PC-3 (cell line): ENCODE measurements around the gene DEPDC1. TPM values are rescaled to one million over a fixed set of nuclear protein-coding genes. Genes with fewer than 3 reads are reported as not detected.

Source experiments
- ATAC-seq: fragments of 200-7000 bp; cut with Tn5 transposase; 2 replicates; pipeline ENCODE4 v1.9.1; 2020; ENCODE audit warnings: mild to moderate bottlenecking, moderate library complexity
- BruUV-seq: library from RNA; stranded (reverse); fragments of 400-500 nt; replicated peaks from 2 replicates; lab custom pipeline; 2021; lab: Mats Ljungman, UMichigan
- CTCF ChIA-PET: fragments of 300-600 bp; sonication (Branson Sonifier 250); formaldehyde crosslinking; loops from one replicate; lab custom pipeline; 2022; ENCODE audit warnings: antibody characterized with exemption; lab: Charles Lee
- POLR2A ChIA-PET: fragments of 300-600 bp; sonication (Branson Sonifier 250); formaldehyde crosslinking; loops from one replicate; lab custom pipeline; 2022; ENCODE audit warnings: antibody characterized with exemption; ENCODE audit not compliant: unreplicated experiment; lab: Charles Lee
- DNase-seq: peaks from one replicate; pipeline ENCODE4 v3.0.0-alpha.2; 2015
- H2AFZ ChIP-seq: fragments of 300-600 bp; sonication (generic); 2 replicates; pipeline ENCODE4 v1.6.0; 2016; ENCODE audit warnings: antibody characterized with exemption, low read length
- H3F3A ChIP-seq: fragments of 300-600 bp; sonication (generic); one replicate; pipeline ENCODE4 v1.6.0; 2017; ENCODE audit warnings: antibody characterized with exemption, low read length, control low read depth, mild to moderate bottlenecking; ENCODE audit not compliant: unreplicated experiment
- H3K27ac ChIP-seq: fragments of 300-600 bp; sonication (generic); 2 replicates; pipeline ENCODE4 v1.5.1; 2016; ENCODE audit warnings: mild to moderate bottlenecking, low read length
- H3K27me3 ChIP-seq: fragments of 300-600 bp; sonication (generic); 2 replicates; pipeline ENCODE4 v1.6.1; 2016; ENCODE audit warnings: low read length, mixed read lengths
- H3K36me3 ChIP-seq: fragments of 300-600 bp; sonication (generic); 2 replicates; pipeline ENCODE4 v1.6.1; 2016; ENCODE audit warnings: low read depth, mixed run types, low read length, mixed read lengths
- H3K4me1 ChIP-seq: fragments of 300-600 bp; sonication (generic); 2 replicates; pipeline ENCODE4 v1.5.1; 2016; ENCODE audit warnings: low read length; ENCODE audit not compliant: insufficient read depth
- H3K4me2 ChIP-seq: fragments of 300-600 bp; sonication (generic); 2 replicates; pipeline ENCODE4 v1.6.0; 2016; ENCODE audit warnings: low read length
- H3K4me3 ChIP-seq: fragments of 300-600 bp; sonication (generic); 2 replicates; pipeline ENCODE4 v1.5.1; 2016; ENCODE audit warnings: mild to moderate bottlenecking, low read length, mixed read lengths
- H3K79me2 ChIP-seq: fragments of 300-600 bp; sonication (generic); 2 replicates; pipeline ENCODE4 v1.6.1; 2017; ENCODE audit warnings: low read length, mixed read lengths
- H3K9ac ChIP-seq: fragments of 300-600 bp; sonication (generic); 2 replicates; pipeline ENCODE4 v1.6.0; 2016; ENCODE audit warnings: mild to moderate bottlenecking, low read length
- H3K9me2 ChIP-seq: fragments of 300-600 bp; sonication (generic); replicated peaks from 2 replicates; pipeline ENCODE4 v1.6.1; 2016; ENCODE audit warnings: mixed run types, low read length, mixed read lengths
- H3K9me3 ChIP-seq: fragments of 300-600 bp; sonication (generic); 2 replicates; pipeline ENCODE4 v1.6.1; 2016; ENCODE audit warnings: low read length, mixed read lengths
- H4K20me1 ChIP-seq: fragments of 300-600 bp; sonication (generic); 2 replicates; pipeline ENCODE4 v1.6.1; 2016; ENCODE audit warnings: low read length, mixed read lengths
- intact Hi-C: fragments of 100-400 bp; cut with micrococcal nuclease; formaldehyde crosslinking; loops from 2 replicates; pipeline ENCODE4 v1.9.0; 2023
- total RNA-seq: library from RNA; depleted of rRNA; stranded (reverse); fragments of >200 nt; gene quantifications from 2 replicates; pipeline ENCODE4 v1.2.3, GENCODE V29; 2014; rRNA removed
- TF ChIP-seq, protein P1 (sequence below): fragments of 300-600 bp; sonication (generic); conservative IDR thresholded peaks from 2 replicates; pipeline ENCODE4 v1.5.1; 2017; ENCODE audit warnings: antibody characterized with exemption, low read depth, mild to moderate bottlenecking, low read length

Gene DEPDC1
- total RNA-seq, 1 experiment from 2014 or later = 21.6 TPM

DNA sequence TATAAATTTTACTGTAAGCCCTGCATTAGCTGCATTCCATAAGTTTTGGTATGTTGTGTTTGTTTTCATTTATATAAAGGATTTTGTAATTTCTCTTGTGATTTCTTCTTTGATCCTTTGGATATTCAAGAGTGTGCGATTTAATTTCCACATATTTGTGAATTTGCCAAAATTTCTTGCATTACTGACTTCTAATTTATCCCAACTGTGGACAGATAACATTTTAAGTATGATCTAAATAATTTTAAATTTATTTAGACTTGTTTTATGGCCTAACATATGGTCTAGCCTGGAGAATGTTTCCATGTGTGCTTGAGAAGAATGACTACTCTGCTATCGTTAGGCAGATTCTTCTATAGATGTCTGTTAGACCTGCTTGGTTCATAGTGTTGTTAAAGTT is 70.3 kb downstream of the DEPDC1 start:
- no peak overlapping the region for H3K4me2 ChIP-seq
- intact Hi-C loops = no loop called here
- BruUV-seq = no TSS peak

More for the DNA sequence above, 70.3 kb downstream of the DEPDC1 start:
- CTCF ChIA-PET = no interaction called here
- Histone ChIP-seq H3K4me3 (no peak overlapping the region), H3K9me2 (no peaks in the 10 kb centered on the region), H3K4me1 (no peaks in the 10 kb centered on the region), H4K20me1 (0 out of 2 replicates have a peak, but pooled peaks cover 7% of the 10 kb centered on the region), H3K79me2 (peaks cover 7% of the 10 kb centered on the region; the same call in 1 of the 2 replicates), H3K36me3 (peaks cover 75% of the 10 kb centered on the region), H3K27me3 (no peaks in the 10 kb centered on the region), H3K9ac (no peak overlapping the region), H3K9me3 (no peaks in the 10 kb centered on the region), H3F3A (peaks cover 3% of the 10 kb centered on the region), H3K27ac (no peak overlapping the region), H2AFZ (no peak overlapping the region)
- TF ChIP-seq, protein P1, sequence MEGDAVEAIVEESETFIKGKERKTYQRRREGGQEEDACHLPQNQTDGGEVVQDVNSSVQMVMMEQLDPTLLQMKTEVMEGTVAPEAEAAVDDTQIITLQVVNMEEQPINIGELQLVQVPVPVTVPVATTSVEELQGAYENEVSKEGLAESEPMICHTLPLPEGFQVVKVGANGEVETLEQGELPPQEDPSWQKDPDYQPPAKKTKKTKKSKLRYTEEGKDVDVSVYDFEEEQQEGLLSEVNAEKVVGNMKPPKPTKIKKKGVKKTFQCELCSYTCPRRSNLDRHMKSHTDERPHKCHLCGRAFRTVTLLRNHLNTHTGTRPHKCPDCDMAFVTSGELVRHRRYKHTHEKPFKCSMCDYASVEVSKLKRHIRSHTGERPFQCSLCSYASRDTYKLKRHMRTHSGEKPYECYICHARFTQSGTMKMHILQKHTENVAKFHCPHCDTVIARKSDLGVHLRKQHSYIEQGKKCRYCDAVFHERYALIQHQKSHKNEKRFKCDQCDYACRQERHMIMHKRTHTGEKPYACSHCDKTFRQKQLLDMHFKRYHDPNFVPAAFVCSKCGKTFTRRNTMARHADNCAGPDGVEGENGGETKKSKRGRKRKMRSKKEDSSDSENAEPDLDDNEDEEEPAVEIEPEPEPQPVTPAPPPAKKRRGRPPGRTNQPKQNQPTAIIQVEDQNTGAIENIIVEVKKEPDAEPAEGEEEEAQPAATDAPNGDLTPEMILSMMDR = no peak
- POLR2A ChIA-PET = no interaction called here
- DNase-seq (no peak), ATAC-seq (no peak)

Other genes starting within 250 kb of the DEPDC1 start
- gene RPE65, start 47.1 kb downstream of the DEPDC1 start, total RNA-seq = not detected in 2 replicates